WERI-Rb-1 (cell line): Measurements from ENCODE around the gene GMDS.

ENCODE experiments used
- DNase-seq: peaks from one replicate; pipeline ENCODE4 v3.0.0-alpha.2; 2020
- H3K27ac ChIP-seq: fragments of 250-450 bp; sonication (Bioruptor Pico); 2 replicates; pipeline ENCODE4 v1.5.1; 2020; ENCODE audit warnings: mild to moderate bottlenecking, moderate library complexity
- H3K27me3 ChIP-seq: fragments of 250-450 bp; sonication (Bioruptor Pico); 2 replicates; pipeline ENCODE4 v1.5.1; 2021; ENCODE audit warnings: mild to moderate bottlenecking, low read depth, moderate library complexity; ENCODE audit not compliant: insufficient read depth, severe bottlenecking
- H3K36me3 ChIP-seq: fragments of 250-450 bp; sonication (Bioruptor Pico); 2 replicates; pipeline ENCODE4 v1.5.1; 2020; ENCODE audit warnings: mild to moderate bottlenecking, moderate library complexity
- H3K4me3 ChIP-seq: 2 replicates; pipeline ENCODE4 v1.5.1; 2011; ENCODE audit warnings: low read depth, mild to moderate bottlenecking, control low read depth, low read length
- H3K9me3 ChIP-seq: fragments of 250-450 bp; sonication (Bioruptor Pico); 2 replicates; pipeline ENCODE4 v1.5.1; 2021; ENCODE audit warnings: mild to moderate bottlenecking, moderate library complexity; ENCODE audit not compliant: severe bottlenecking
- CTCF ChIP-seq: IDR thresholded peaks from 2 replicates; pipeline ENCODE4 v1.5.1; 2011; ENCODE audit warnings: low read depth, mild to moderate bottlenecking, control low read depth, inconsistent platforms, low read length

Gene GMDS

GRCh38 chr6:1960486-1961142 is 284.8 kb downstream of the GMDS start:
- no peaks in the 10 kb centered on the region for H3K36me3 ChIP-seq
- no peak overlapping the region for H3K4me3 ChIP-seq
- DNase-seq, result no peak
- peaks cover 3% of the 10 kb centered on the region for H3K9me3 ChIP-seq
- no peaks in the 10 kb centered on the region for H3K27me3 ChIP-seq
- no peak overlapping the region for H3K27ac ChIP-seq
- no peak for TF ChIP-seq CTCF

GRCh38 chr6:1958257-1958656 is 287.1 kb downstream of the GMDS start:
- no peaks in the 10 kb centered on the region for H3K9me3 ChIP-seq
- TF ChIP-seq CTCF, result no peak
- H3K27ac ChIP-seq, result no peak overlapping the region
- H3K27me3 ChIP-seq, result no peaks in the 10 kb centered on the region
- no peaks in the 10 kb centered on the region for H3K36me3 ChIP-seq
- H3K4me3 ChIP-seq, result no peak overlapping the region
- no peak for DNase-seq

GRCh38 chr6:1957746-1958145 is 287.7 kb downstream of the GMDS start:
- H3K9me3 ChIP-seq, result no peaks in the 10 kb centered on the region
- no peak overlapping the region for H3K27ac ChIP-seq
- DNase-seq, result no peak
- H3K36me3 ChIP-seq, result no peaks in the 10 kb centered on the region
- no peaks in the 10 kb centered on the region for H3K27me3 ChIP-seq
- no peak for TF ChIP-seq CTCF
- no peak overlapping the region for H3K4me3 ChIP-seq

GRCh38 chr6:1952740-1953360 is 292.6 kb downstream of the GMDS start:
- no peaks in the 10 kb centered on the region for H3K36me3 ChIP-seq
- H3K4me3 ChIP-seq, result no peak overlapping the region
- no peak overlapping the region for H3K27ac ChIP-seq
- H3K9me3 ChIP-seq, result no peaks in the 10 kb centered on the region
- no peaks in the 10 kb centered on the region for H3K27me3 ChIP-seq
- DNase-seq, result no peak
- TF ChIP-seq CTCF, result no peak

- H3K36me3 ChIP-seq, result no peaks in the 10 kb centered on the region
- TF ChIP-seq CTCF, result no peak
Observed at GRCh38 chr6:1950631-1951030, 294.8 kb downstream of the GMDS start.

GRCh38 chr6:1949538-1949937 is 295.9 kb downstream of the GMDS start:
- no peak for TF ChIP-seq CTCF
- Histone ChIP-seq H3K36me3 (no peaks in the 10 kb centered on the region), H3K27ac (no peak overlapping the region), H3K4me3 (no peak overlapping the region), H3K9me3 (no peaks in the 10 kb centered on the region), H3K27me3 (no peaks in the 10 kb centered on the region)
- no peak for DNase-seq

More at GRCh38 chr6:1950631-1951030, 294.8 kb downstream of the GMDS start:
- no peak for DNase-seq
- Histone ChIP-seq H3K27ac (no peak overlapping the region), H3K4me3 (no peak overlapping the region), H3K9me3 (no peaks in the 10 kb centered on the region), H3K27me3 (no peaks in the 10 kb centered on the region)
